ENCODE measurements around the gene CAMK1D.

DNA sequence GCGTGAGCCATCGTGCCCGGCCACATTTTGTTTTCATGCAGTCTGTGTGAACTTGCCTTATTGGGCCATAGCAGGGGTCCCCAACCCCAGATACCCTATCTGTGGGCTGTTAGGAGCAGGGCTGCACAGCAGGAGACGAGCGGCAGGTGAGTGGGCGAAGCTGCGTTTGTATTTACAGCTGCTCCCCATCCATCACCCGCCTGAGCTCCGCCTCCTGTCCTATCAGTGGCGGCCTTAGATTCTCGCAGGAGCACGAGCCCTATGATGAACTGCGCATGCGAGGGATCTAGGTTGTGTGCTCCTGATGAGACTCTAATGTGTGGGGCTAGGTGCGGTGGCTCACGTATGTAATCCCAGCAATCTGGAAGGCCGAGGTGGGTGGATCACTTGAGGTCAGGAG is 293.9 kb downstream of the CAMK1D start:
- TF ChIP-seq, protein P1, sequence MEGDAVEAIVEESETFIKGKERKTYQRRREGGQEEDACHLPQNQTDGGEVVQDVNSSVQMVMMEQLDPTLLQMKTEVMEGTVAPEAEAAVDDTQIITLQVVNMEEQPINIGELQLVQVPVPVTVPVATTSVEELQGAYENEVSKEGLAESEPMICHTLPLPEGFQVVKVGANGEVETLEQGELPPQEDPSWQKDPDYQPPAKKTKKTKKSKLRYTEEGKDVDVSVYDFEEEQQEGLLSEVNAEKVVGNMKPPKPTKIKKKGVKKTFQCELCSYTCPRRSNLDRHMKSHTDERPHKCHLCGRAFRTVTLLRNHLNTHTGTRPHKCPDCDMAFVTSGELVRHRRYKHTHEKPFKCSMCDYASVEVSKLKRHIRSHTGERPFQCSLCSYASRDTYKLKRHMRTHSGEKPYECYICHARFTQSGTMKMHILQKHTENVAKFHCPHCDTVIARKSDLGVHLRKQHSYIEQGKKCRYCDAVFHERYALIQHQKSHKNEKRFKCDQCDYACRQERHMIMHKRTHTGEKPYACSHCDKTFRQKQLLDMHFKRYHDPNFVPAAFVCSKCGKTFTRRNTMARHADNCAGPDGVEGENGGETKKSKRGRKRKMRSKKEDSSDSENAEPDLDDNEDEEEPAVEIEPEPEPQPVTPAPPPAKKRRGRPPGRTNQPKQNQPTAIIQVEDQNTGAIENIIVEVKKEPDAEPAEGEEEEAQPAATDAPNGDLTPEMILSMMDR (IDR thresholded peaks at IDR 0.05), result no peak
- TF ChIP-seq POLR2A (IDR thresholded peaks at IDR 0.05), result no peak
